DOHH2 (cell line): ENCODE data around the gene PRSS12.

ENCODE experiments used
- EZH2phosphoT487 ChIP-seq: fragments of 200-600 bp; sonication (generic); IDR thresholded peaks from 2 replicates; pipeline ENCODE4 v1.6.1; 2017; ENCODE audit warnings: borderline replicate concordance, mild to moderate bottlenecking, antibody characterized with exemption, low read length, moderate library complexity, mixed read lengths
- TF ChIP-seq, protein P1 (sequence below): fragments of 200-600 bp; sonication (generic); IDR thresholded peaks from one replicate; pipeline ENCODE4 v1.5.1; 2014; ENCODE audit warnings: antibody characterized with exemption, mild to moderate bottlenecking, low read depth, low read length; ENCODE audit not compliant: poor library complexity, severe bottlenecking

DNA sequence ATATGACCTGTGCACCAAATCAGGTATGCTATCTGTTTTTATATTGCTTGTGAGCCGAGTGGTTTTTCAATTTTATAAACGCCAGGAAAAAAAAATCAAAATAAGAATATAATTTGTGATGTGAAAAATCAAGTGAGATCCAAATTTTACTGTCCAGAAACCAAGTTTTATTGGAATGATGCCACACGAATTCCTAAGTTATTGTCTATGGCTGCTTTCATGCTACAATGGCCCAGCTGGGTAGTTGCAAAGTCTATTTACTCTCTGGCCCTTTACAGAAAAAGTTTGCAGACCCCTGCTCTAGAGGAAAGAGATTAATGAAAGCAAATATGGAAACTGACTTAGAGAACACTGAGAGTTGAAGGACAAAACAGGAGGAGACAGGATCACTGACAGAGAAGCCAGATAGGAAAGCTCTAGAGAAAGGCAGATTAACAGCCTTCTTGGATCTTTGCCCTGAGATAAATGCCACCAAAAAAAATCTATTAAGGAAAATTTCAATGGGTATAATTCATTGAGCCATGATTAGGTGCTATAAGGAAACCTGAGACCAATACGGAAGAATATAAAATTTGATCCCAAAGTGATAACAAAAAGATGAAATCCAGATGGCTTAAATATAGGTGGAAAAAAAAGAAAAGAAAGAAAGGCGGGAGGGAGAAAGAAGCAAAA lies 29.8 kb downstream of the PRSS12 start:
- TF ChIP-seq, protein P1, sequence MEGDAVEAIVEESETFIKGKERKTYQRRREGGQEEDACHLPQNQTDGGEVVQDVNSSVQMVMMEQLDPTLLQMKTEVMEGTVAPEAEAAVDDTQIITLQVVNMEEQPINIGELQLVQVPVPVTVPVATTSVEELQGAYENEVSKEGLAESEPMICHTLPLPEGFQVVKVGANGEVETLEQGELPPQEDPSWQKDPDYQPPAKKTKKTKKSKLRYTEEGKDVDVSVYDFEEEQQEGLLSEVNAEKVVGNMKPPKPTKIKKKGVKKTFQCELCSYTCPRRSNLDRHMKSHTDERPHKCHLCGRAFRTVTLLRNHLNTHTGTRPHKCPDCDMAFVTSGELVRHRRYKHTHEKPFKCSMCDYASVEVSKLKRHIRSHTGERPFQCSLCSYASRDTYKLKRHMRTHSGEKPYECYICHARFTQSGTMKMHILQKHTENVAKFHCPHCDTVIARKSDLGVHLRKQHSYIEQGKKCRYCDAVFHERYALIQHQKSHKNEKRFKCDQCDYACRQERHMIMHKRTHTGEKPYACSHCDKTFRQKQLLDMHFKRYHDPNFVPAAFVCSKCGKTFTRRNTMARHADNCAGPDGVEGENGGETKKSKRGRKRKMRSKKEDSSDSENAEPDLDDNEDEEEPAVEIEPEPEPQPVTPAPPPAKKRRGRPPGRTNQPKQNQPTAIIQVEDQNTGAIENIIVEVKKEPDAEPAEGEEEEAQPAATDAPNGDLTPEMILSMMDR, result no peak
- TF ChIP-seq EZH2phosphoT487, result no peak
